Activated CD4-positive, alpha-beta T cell treated with anti-CD3 and anti-CD28 coated beads, Interleukin-2, amount 10 ng/mL, durations not matched to agents 7 days and 5 days (primary cell): ENCODE results near the gene SLC23A3. TPM values are rescaled to one million over a fixed set of nuclear protein-coding genes. Genes with fewer than 3 reads are reported as not detected.
A peak's percentile ranks its signal among the peaks of the same experiment; 100 is the strongest.

Experiments
- CTCF ChIA-PET: fragments of 350-600 bp; sonication (Branson Sonifier 250); formaldehyde crosslinking; loops from one replicate; lab custom pipeline; 2021; ENCODE audit warnings: antibody characterized with exemption; lab: Charles Lee
- POLR2A ChIA-PET: fragments of 350-600 bp; sonication (Branson Sonifier 250); formaldehyde crosslinking; loops from one replicate; lab custom pipeline; 2021; ENCODE audit warnings: antibody characterized with exemption; lab: Charles Lee
- DNase-seq: peaks from one replicate; pipeline ENCODE4 v3.0.0-alpha.2; 2020
- H3K27ac Mint-ChIP-seq: one replicate; pipeline ENCODE4 v1.8.0; 2021; ENCODE audit warnings: mild to moderate bottlenecking, moderate library complexity, mixed read lengths
- H3K27me3 Mint-ChIP-seq: one replicate; pipeline ENCODE4 v1.8.0; 2021; ENCODE audit warnings: mixed read lengths
- H3K36me3 Mint-ChIP-seq: one replicate; pipeline ENCODE4 v1.8.0; 2021; ENCODE audit warnings: low read depth, mixed read lengths
- H3K4me1 Mint-ChIP-seq: one replicate; pipeline ENCODE4 v1.8.0; 2021; ENCODE audit warnings: mixed read lengths
- H3K4me3 Mint-ChIP-seq: one replicate; pipeline ENCODE4 v1.8.0; 2021; ENCODE audit warnings: mild to moderate bottlenecking, moderate library complexity, mixed read lengths
- H3K9me3 Mint-ChIP-seq: one replicate; pipeline ENCODE4 v1.8.0; 2021; ENCODE audit warnings: mixed read lengths
- total RNA-seq, 2 experiments: library from RNA; stranded (reverse); gene quantifications; one replicate each; pipeline ENCODE4 v1.2.3, GENCODE V29; 2021

SLC23A3 gene
- total RNA-seq, 2 experiments from 2014 or later, result 2.3 to 2.8 TPM

DNA sequence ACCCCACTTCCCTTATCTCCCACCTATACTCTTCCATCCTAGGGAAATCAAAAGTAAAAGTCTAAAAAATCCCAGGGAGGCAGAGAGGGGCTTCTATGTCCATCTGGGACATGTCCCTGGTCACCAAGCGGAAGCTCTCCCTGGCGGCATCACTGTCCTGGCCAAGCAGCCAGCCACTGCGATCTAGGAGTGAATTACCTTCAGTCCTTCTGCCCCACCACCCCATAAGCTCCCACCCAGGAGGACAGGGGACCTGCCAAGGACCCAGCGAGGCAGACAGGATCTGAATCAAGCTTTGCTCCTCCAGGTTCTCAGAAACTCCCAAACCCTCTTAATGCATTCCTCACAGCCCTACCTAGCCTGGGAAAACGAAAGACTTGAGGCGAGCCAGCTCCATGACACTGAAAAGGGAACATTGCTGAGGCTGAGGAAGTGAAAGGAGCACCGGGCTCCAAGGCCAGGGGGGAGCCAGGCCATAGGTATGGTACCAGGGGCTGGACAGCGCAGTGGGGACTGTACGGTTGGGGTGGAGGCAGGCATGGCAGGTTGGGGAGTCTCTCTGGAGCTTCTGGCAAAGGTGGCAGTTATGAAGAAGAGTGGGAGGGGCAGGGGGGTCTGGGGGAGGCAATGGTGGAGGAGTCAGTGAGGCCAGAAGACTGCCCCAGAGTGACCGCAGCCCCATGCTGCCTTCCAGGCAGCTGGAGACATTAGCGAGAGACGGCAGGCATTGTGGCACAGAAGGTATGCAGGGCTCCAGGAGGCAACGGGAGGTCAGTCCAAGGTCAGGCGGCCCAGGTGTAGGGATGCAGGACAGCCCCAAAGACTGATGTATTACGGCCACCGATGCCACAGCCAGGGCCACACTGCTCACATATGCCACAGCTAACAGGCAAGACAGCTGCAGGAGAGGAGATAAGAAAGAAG is 2.7 kb upstream of the SLC23A3 start:
- POLR2A ChIA-PET, result no interaction called here
- no peak overlapping the region for H3K27ac Mint-ChIP-seq

DNA sequence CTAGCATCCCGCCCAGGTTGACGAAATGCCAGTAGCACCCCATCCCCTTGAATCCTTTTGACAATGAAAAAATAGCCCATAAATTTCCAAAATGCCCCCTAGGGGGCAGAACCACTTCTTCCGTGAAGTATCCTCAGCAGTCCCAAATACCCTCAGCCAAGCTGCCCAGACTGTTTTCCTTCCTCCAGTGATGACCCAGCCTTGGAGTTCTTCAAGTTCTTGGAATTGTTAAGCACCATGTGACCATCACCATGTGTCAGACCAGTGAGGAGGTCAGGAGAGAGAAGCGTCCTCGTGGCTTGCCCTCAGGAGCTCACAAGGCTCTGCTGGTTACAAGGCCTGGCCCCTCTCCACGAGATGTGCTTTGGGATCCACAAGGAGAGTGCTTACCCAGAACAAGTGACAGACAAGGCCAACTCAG is 1.4 kb upstream of the SLC23A3 start:
- ChIA-PET CTCF (interaction anchor here (0.8 to 6.7 kb wide), 13 partner anchors 11 to 144 kb away, joined by 3 to 37 read pairs (median 4); partner anchors contain the start of genes GLB1L, NHEJ1, STK16 and ZFAND2B), POLR2A (no interaction called here)
- peak; percentile 56 for DNase-seq
- H3K4me1 Mint-ChIP-seq, result peaks cover 32% of the 10 kb centered on the region
- H3K27ac Mint-ChIP-seq, result no peak overlapping the region
- H3K36me3 Mint-ChIP-seq, result peaks cover 41% of the 10 kb centered on the region
- H3K9me3 Mint-ChIP-seq, result no peaks in the 10 kb centered on the region
- H3K4me3 Mint-ChIP-seq, result no peak overlapping the region
- no peaks in the 10 kb centered on the region for H3K27me3 Mint-ChIP-seq

More for the DNA sequence above, 2.7 kb upstream of the SLC23A3 start:
- Mint-ChIP-seq H3K9me3 (no peaks in the 10 kb centered on the region), H3K4me3 (no peak overlapping the region), H3K4me1 (peaks cover 36% of the 10 kb centered on the region), H3K36me3 (peaks cover 39% of the 10 kb centered on the region), H3K27me3 (no peaks in the 10 kb centered on the region)
- DNase-seq, result no peak
- CTCF ChIA-PET, result interaction anchor here (1.0 to 6.7 kb wide), 9 partner anchors 9 to 122 kb away, joined by 3 to 37 read pairs (median 6); partner anchors contain the start of genes GLB1L, NHEJ1 and STK16

DNA sequence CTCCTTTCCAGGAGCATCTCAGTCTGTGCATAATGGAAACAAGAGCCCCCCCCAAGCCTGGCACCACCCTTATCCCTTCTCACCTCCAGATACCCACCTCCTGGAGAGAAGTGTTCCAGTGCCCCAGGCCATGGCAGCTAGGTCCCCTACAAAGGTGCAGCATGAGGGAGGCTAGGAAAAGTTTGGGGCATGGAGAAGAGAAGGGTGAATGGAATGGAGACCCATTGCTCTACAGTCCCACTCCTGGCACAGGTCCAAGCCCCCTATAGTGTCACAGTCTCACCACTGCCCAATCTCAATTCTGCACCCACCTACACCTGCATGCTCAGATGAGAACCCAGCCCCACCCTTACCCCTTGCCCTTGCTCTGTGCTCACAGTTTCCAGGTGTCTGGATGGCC is 897 bp downstream of the SLC23A3 start:
- H3K9me3 Mint-ChIP-seq, result no peaks in the 10 kb centered on the region
- POLR2A ChIA-PET, result no interaction called here

DNA sequence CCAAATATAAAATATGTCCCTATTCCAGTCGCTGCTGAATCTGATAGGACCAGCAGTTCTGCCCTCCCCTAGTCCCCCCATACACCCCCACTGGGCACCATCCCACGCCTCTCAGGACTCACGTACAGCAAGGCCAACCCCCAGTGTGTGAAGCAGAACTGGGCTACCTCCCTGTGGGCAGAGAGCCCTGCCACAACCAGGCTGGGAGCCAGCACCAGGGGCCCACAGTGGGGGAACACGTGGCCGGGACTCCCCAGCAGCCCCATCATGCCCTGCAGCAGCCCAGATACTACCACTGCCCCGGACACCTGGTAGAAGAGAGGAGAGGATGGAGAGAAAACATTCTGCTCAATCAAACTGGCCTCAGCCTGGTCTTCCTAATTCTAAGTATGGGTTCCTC is 1.3 kb downstream of the SLC23A3 start:
- H3K27me3 Mint-ChIP-seq, result no peaks in the 10 kb centered on the region
- no peak overlapping the region for H3K4me3 Mint-ChIP-seq
- H3K27ac Mint-ChIP-seq, result no peak overlapping the region
- no peaks in the 10 kb centered on the region for H3K9me3 Mint-ChIP-seq
- peaks cover 9% of the 10 kb centered on the region for H3K4me1 Mint-ChIP-seq
- POLR2A ChIA-PET, result no interaction called here
- DNase-seq, result no peak
- peaks cover 25% of the 10 kb centered on the region for H3K36me3 Mint-ChIP-seq
- CTCF ChIA-PET, result interaction anchor here (2.6 kb wide), 1 partner anchor 126 kb away, joined by 16 read pairs; no protein-coding TSS in a partner anchor

More for the DNA sequence above, 897 bp downstream of the SLC23A3 start:
- H3K36me3 Mint-ChIP-seq, result peaks cover 27% of the 10 kb centered on the region
- CTCF ChIA-PET, result interaction anchor here (1.5 to 2.6 kb wide), 2 partner anchors 12 to 126 kb away, joined by 3 to 16 read pairs; no protein-coding TSS in a partner anchor
- H3K27ac Mint-ChIP-seq, result no peak overlapping the region
- H3K4me1 Mint-ChIP-seq, result peaks cover 12% of the 10 kb centered on the region
- no peak for DNase-seq
- no peaks in the 10 kb centered on the region for H3K27me3 Mint-ChIP-seq
- H3K4me3 Mint-ChIP-seq, result no peak overlapping the region

DNA sequence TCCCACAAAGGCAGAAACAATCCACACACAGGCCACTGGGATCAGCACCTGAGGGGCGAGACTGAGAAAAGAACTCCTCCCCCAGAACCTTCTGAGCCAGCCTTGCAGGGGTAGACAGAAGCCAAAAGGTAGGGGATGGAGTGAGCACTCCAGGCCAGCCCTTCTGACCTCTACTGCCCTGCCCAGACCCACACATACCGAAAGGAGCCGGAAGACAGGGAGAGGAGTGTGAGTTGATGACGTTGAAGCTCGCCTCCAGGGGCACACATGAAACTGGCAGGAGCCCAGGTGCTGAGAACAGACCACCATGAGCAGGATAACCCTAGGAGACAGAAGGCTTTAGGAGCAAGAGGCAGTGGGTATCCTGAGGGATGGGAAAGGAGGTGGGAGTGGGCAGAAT is 1.8 kb downstream of the SLC23A3 start:
- ChIA-PET POLR2A (no interaction called here), CTCF (interaction anchor here (2.6 kb wide), 1 partner anchor 127 kb away, joined by 16 read pairs; no protein-coding TSS in a partner anchor)
- H3K27ac Mint-ChIP-seq, result no peak overlapping the region

DNA sequence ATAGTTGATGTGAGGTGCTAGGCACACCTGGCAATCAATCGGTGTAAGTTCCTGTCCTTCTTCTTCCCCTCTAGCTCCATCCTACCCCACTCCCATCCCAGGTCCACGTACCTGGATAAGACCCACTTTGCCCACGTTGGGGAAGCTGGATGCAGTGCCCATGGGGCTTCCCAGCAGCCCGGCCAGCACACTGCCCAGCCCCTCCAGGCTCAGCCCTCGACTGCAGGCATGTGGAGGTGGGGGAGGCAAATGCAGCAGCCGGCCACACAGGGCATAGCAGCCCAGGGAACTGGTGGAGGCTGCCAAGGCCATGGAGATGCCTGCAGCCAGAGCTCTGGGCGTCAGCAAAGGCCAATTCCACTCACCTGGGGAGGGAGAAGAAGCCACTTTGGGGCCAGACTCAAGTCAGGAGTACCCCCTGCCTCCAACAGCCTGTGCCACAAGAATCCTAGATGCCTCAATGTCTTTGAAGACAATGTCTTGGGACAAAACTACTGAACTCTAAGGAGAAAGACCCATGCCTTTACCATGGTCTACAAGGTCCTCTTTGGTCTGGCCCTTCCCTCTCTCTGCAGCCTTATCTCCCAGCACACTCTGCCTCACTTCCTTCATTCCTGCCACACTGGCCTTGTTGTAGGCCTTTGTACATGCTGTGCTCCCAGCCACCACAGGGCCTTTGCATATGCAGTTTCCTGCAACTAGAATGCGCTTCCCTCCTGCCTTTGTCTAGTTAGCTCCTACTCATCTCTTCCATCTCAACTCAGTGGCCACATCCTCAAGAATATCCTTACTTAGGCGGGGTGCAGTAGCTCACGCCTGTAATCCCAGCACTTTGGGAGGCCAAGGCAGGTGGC is 4.5 kb downstream of the SLC23A3 start:
- POLR2A ChIA-PET, result no interaction called here
- peaks cover 3% of the 10 kb centered on the region for H3K36me3 Mint-ChIP-seq

More for the DNA sequence above, 1.8 kb downstream of the SLC23A3 start:
- no peak for DNase-seq
- Mint-ChIP-seq H3K36me3 (peaks cover 21% of the 10 kb centered on the region), H3K4me1 (peaks cover 9% of the 10 kb centered on the region), H3K4me3 (no peak overlapping the region), H3K27me3 (no peaks in the 10 kb centered on the region), H3K9me3 (no peaks in the 10 kb centered on the region)

DNA sequence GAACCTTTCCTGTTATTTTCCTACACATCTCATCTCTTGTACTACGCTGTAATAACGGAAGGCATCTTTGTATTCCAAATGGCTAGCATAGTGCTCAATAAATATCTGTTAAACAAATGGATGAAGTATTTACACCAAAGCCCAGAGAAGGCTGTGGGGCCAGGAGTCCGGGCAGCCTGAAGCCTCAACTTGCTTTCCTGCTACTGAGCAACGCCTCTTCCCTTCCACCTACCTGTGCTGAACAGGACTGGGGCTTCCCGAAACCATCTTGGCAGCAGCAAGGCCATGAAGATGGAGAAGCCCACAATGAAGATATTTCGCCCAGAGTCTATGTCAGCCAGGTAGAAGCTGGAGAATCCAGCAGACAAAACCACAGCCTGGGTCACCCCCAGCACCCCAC is 6.7 kb downstream of the SLC23A3 start:
- CTCF ChIA-PET, result interaction anchor here (0.9 to 2.1 kb wide), 2 partner anchors 128 to 132 kb away, joined by 3 to 10 read pairs; no protein-coding TSS in a partner anchor
- no peaks in the 10 kb centered on the region for H3K27me3 Mint-ChIP-seq
- H3K4me3 Mint-ChIP-seq, result no peak overlapping the region
- POLR2A ChIA-PET, result no interaction called here
- no peak for DNase-seq
- H3K9me3 Mint-ChIP-seq, result no peaks in the 10 kb centered on the region
- peaks cover 3% of the 10 kb centered on the region for H3K36me3 Mint-ChIP-seq
- no peak overlapping the region for H3K27ac Mint-ChIP-seq
- peaks cover 24% of the 10 kb centered on the region for H3K4me1 Mint-ChIP-seq

More for the DNA sequence above, 4.5 kb downstream of the SLC23A3 start:
- no peak for DNase-seq
- CTCF ChIA-PET, result interaction anchor here (1.1 to 2.2 kb wide), 5 partner anchors 11 to 136 kb away, joined by 3 to 10 read pairs (median 5); partner anchors contain the start of gene CNPPD1
- no peak overlapping the region for H3K4me3 Mint-ChIP-seq
- H3K4me1 Mint-ChIP-seq, result peaks cover 10% of the 10 kb centered on the region
- H3K27me3 Mint-ChIP-seq, result no peaks in the 10 kb centered on the region
- H3K9me3 Mint-ChIP-seq, result no peaks in the 10 kb centered on the region
- no peak overlapping the region for H3K27ac Mint-ChIP-seq

DNA sequence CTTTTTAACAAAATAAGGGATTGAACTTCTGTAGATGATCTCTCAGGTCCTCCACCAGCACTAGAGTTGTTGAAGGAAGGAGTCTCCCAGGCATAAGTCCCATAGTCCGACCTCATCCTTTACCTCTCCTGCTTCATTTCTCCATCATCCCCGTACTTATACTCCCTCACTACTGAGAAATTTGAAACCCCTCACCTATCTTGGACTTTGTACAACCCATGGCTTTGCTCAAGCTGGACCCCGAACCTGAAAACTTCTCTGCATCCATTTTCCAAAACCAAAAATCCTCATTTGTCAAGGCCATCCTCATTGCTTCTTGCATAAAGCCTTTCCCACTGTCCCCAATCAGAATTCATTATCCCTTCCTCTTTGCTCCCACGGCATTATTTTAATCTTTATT is 8.7 kb downstream of the SLC23A3 start:
- H3K9me3 Mint-ChIP-seq, result no peaks in the 10 kb centered on the region
- H3K27ac Mint-ChIP-seq, result peak overlapping the region; percentile 96
- POLR2A ChIA-PET, result no interaction called here
- peaks cover 14% of the 10 kb centered on the region for H3K36me3 Mint-ChIP-seq
- H3K27me3 Mint-ChIP-seq, result no peaks in the 10 kb centered on the region
- peaks cover 31% of the 10 kb centered on the region for H3K4me1 Mint-ChIP-seq
- peak overlapping the region; percentile 84 for H3K4me3 Mint-ChIP-seq
- CTCF ChIA-PET, result interaction anchor here (1.1 to 3.9 kb wide), 2 partner anchors 13 to 19 kb away, joined by 3 to 37 read pairs; partner anchors contain the start of gene CNPPD1
- no peak for DNase-seq

DNA sequence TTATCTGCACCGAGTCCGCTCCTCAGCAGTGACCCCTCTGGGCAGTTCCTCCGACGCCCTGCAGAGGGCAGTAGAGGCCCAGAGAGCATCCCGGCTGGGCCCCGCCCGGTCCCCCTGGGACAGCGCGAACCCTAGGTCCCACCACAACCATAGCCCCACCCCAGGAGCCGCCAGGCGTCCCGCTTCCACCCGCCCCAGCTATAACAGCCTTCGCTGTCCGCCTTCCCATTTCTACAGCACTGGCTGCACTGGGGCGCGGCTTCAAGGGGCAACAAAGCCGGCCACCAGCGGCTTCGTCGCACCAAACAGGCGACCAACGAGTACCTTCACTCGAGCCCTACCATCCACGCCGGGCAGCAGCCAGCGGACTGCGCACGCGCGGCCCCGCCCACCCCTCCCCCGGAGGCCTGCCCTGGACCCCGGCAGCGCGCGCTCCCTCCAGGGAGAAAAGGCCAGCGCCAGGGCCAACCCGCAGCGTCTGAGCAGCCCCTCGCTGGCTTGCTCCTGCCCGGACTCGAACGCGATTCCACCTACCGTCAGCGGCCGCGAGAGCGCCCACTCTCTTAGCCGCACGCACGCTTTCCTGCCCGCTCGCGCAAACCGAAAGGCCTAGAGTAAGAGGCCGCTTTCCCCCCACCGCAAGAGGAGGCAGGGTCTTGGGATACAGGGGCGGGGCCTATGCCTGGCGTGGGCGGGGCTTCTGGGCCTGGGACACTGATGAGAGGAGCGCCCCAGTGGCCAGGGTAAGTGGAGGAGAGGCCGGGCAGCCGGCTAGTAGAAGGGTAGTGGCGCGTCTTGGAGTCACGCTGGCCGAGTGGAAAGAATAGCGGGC is 9.4 kb downstream of the SLC23A3 start, which contains the start of gene NHEJ1:
Gene NHEJ1 (minus strand): TSS at position 630 of the 832 bp plus-strand sequence. CDS start 2,453 bp downstream, outside the sequence.
- Mint-ChIP-seq H3K4me1 (peaks cover 31% of the 10 kb centered on the region), H3K27me3 (no peaks in the 10 kb centered on the region), H3K27ac (peak within 1 kb of the TSS; percentile 96), H3K9me3 (no peaks in the 10 kb centered on the region), H3K36me3 (peaks cover 12% of the 10 kb centered on the region), H3K4me3 (peak within 1 kb of the TSS; percentile 84)
- POLR2A ChIA-PET, result no interaction called here
- DNase-seq, result peak; percentile 92
- CTCF ChIA-PET, result interaction anchor here (0.7 to 9.2 kb wide), 13 partner anchors 12 to 227 kb away, joined by 3 to 85 read pairs (median 5); partner anchors contain the start of genes CNPPD1 and DNPEP

DNA sequence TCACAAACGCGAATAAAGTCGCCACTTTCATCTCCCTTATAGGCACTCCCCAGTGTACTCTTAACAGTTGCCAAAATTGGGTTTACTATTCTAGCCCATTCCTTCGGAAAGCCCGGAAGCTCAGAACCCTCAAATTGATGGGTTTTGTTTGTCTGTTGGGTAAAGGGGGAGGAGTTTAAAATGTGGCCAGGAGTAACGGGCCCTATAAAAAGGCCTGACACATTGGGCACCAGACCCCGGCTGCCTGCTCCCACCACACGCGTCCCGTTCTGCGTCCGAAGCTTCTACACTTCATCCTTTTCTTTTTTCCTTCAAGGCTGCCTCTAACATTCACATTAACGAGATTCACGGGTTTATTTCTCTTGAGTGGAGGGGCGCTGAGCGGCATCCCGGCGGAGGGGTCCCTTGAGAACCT is 10.1 kb downstream of the SLC23A3 start:
- H3K4me1 Mint-ChIP-seq, result peaks cover 31% of the 10 kb centered on the region

DNA sequence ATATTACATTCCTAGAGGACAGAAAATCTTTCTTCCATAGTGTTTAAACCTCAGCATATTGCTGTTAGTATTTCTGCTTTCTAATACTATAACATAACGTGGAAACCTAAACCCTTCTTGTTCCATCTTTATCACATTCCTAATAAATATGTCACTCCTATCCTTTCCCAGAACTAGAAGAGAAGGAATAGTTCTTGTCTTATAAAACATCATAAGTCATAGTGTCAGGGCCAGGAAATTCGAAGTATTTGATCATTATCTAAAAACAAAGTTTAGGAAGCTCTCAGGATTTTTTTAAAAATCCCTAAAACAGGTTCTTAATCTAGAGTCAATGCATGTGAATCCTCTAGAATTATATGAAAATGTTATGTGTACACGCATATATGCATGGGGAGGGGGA is 11.2 kb downstream of the SLC23A3 start:
- no peak for DNase-seq
- Mint-ChIP-seq H3K4me1 (peaks cover 31% of the 10 kb centered on the region), H3K4me3 (no peak overlapping the region), H3K27me3 (no peaks in the 10 kb centered on the region), H3K9me3 (no peaks in the 10 kb centered on the region), H3K36me3 (peaks cover 15% of the 10 kb centered on the region), H3K27ac (no peak overlapping the region)
- ChIA-PET CTCF (interaction anchor here (0.7 to 9.2 kb wide), 12 partner anchors 10 to 270 kb away, joined by 3 to 85 read pairs (median 6); partner anchors contain the start of gene CNPPD1), POLR2A (interaction anchor here (0.7 kb wide), 1 partner anchor 70 kb away, joined by 4 read pairs; no protein-coding TSS in a partner anchor)

More for the DNA sequence above, 10.1 kb downstream of the SLC23A3 start:
- no peak for DNase-seq
- peaks cover 12% of the 10 kb centered on the region for H3K36me3 Mint-ChIP-seq
- POLR2A ChIA-PET, result no interaction called here
- peak overlapping the region; percentile 96 for H3K27ac Mint-ChIP-seq
- peak overlapping the region; percentile 84 for H3K4me3 Mint-ChIP-seq
- H3K27me3 Mint-ChIP-seq, result no peaks in the 10 kb centered on the region
- CTCF ChIA-PET, result interaction anchor here (0.7 to 9.2 kb wide), 17 partner anchors 10 to 262 kb away, joined by 3 to 85 read pairs (median 5); partner anchors contain the start of genes CNPPD1, DNPEP and SLC23A3
- no peaks in the 10 kb centered on the region for H3K9me3 Mint-ChIP-seq
